ENCODE measurements around the gene RAB3A.

Gene RAB3A

GRCh38 chr19:18176367-18177310 is 27.2 kb downstream of the RAB3A start:
- TF ChIP-seq EP300 (IDR thresholded peaks at IDR 0.05; ENCODE audit: borderline replicate concordance) = no peak

- TF ChIP-seq EGR1 (IDR thresholded peaks at IDR 0.05) (no peak), TEAD4 (IDR thresholded peaks at IDR 0.05) (no peak), USF1 (IDR thresholded peaks at IDR 0.05) (no peak), FOXM1 (IDR thresholded peaks at IDR 0.05; ENCODE audit: borderline replicate concordance, low read depth) (no peak), CEBPB (IDR thresholded peaks at IDR 0.05) (no peak), REST (IDR thresholded peaks at IDR 0.05; ENCODE audit: low read depth) (no peak), ZBTB7A (IDR thresholded peaks at IDR 0.05; ENCODE audit: low read depth) (no peak), NFIC (IDR thresholded peaks at IDR 0.05) (no peak), TAF1 (IDR thresholded peaks at IDR 0.05; ENCODE audit: low read depth) (no peak), MAX (IDR thresholded peaks at IDR 0.05) (no peak), TCF12 (IDR thresholded peaks at IDR 0.05; ENCODE audit: low read depth) (no peak), EP300 (IDR thresholded peaks at IDR 0.05; ENCODE audit: borderline replicate concordance) (no peak), CREB1 (IDR thresholded peaks at IDR 0.05; ENCODE audit: low read depth) (no peak), RAD21 (IDR thresholded peaks at IDR 0.05; ENCODE audit: low read depth) (no peak), YY1 (IDR thresholded peaks at IDR 0.05; ENCODE audit: low read depth) (no peak)
Measured at GRCh38 chr19:18174983-18175382, 28.9 kb downstream of the RAB3A start.

GRCh38 chr19:18173572-18174288 is 30.1 kb downstream of the RAB3A start, which contains the start of gene IFI30:
Gene IFI30 (plus strand): TSS chr19:18173813. CDS start chr19:18173842, 29 bp downstream.
- TF ChIP-seq YY1 (IDR thresholded peaks at IDR 0.05; ENCODE audit: low read depth) (peak; percentile 12; the same call in 1 of the 2 replicates), NFIC (IDR thresholded peaks at IDR 0.05) (peak; percentile 73), TAF1 (IDR thresholded peaks at IDR 0.05; ENCODE audit: low read depth) (peak; percentile 35; the same call in 1 of the 2 replicates), REST (IDR thresholded peaks at IDR 0.05; ENCODE audit: low read depth) (no peak), FOXM1 (IDR thresholded peaks at IDR 0.05; ENCODE audit: borderline replicate concordance, low read depth) (no peak), EP300 (IDR thresholded peaks at IDR 0.05; ENCODE audit: borderline replicate concordance) (0 out of 2 replicates have a peak, but pooled peaks have one; percentile 25), CREB1 (IDR thresholded peaks at IDR 0.05; ENCODE audit: low read depth) (no peak), USF1 (IDR thresholded peaks at IDR 0.05) (peak; percentile 90), TEAD4 (IDR thresholded peaks at IDR 0.05) (no peak), CEBPB (IDR thresholded peaks at IDR 0.05) (no peak), ZBTB7A (IDR thresholded peaks at IDR 0.05; ENCODE audit: low read depth) (peak; percentile 62; the same call in 1 of the 2 replicates), MAX (IDR thresholded peaks at IDR 0.05) (peak; percentile 83), EGR1 (IDR thresholded peaks at IDR 0.05) (no peak), RAD21 (IDR thresholded peaks at IDR 0.05; ENCODE audit: low read depth) (no peak), TCF12 (IDR thresholded peaks at IDR 0.05; ENCODE audit: low read depth) (no peak; the same call in 1 of the 2 replicates)

GRCh38 chr19:18173054-18173571 is 30.7 kb downstream of the RAB3A start:
- no peak for TF ChIP-seq TAF1 (IDR thresholded peaks at IDR 0.05; ENCODE audit: low read depth)
- TF ChIP-seq MAX (IDR thresholded peaks at IDR 0.05) = no peak
- no peak for TF ChIP-seq YY1 (IDR thresholded peaks at IDR 0.05; ENCODE audit: low read depth)
- TF ChIP-seq NFIC (IDR thresholded peaks at IDR 0.05) = no peak
- TF ChIP-seq USF1 (IDR thresholded peaks at IDR 0.05) = no peak
- TF ChIP-seq FOXM1 (IDR thresholded peaks at IDR 0.05; ENCODE audit: borderline replicate concordance, low read depth) = no peak
- no peak for TF ChIP-seq TEAD4 (IDR thresholded peaks at IDR 0.05)
- TF ChIP-seq ZBTB7A (IDR thresholded peaks at IDR 0.05; ENCODE audit: low read depth) = no peak; the same call in 1 of the 2 replicates
- no peak for TF ChIP-seq REST (IDR thresholded peaks at IDR 0.05; ENCODE audit: low read depth)

Data from Ishikawa (cell line).